ENCODE results near the gene C9orf78. TPM values are rescaled to one million over a fixed set of nuclear protein-coding genes. Genes with fewer than 3 reads are reported as not detected.
"Not testable (repeated sequence)": the region's sequence is repeated elsewhere in the genome, so short reads cannot be mapped to it uniquely, and the experiment has no call there.

The C9orf78 gene
- total RNA-seq, 1 donor from 2014 or later, result 37.7 TPM

DNA sequence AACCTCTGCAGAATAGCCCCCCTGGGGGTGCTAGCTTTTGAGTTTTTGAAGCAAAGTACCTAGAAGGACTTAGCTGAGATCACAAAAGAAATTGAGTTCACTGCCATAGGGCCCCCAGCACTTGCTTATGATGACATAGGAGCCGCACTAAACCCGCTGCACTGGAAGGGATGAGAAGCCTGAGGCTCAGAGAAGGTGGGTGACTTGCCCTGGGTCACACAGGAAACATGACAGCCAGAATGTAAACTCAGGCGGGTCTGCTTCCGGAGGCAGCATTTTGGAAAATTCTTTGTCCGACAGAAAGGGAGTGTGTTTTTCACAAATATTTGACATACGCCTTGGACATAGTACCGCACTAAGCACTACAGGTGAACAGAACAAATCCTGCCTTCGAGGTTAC lies 40.5 kb downstream of the C9orf78 start:
- Mint-ChIP-seq H3K4me1 (ENCODE audit: low read depth) (peaks cover 3% of the 10 kb centered on the region), H3K36me3 (ENCODE audit: low read depth) (no peaks in the 10 kb centered on the region), H3K27ac (ENCODE audit: unreplicated experiment) (no peak overlapping the region), H3K4me3 (ENCODE audit: unreplicated experiment) (no peak overlapping the region), H3K27me3 (ENCODE audit: low read depth) (peaks cover 28% of the 10 kb centered on the region), H3K9me3 (ENCODE audit: low read depth) (no peaks in the 10 kb centered on the region)
- DNase-seq (ENCODE audit: low spot score), result no peak
- TF ChIP-seq, protein P1, sequence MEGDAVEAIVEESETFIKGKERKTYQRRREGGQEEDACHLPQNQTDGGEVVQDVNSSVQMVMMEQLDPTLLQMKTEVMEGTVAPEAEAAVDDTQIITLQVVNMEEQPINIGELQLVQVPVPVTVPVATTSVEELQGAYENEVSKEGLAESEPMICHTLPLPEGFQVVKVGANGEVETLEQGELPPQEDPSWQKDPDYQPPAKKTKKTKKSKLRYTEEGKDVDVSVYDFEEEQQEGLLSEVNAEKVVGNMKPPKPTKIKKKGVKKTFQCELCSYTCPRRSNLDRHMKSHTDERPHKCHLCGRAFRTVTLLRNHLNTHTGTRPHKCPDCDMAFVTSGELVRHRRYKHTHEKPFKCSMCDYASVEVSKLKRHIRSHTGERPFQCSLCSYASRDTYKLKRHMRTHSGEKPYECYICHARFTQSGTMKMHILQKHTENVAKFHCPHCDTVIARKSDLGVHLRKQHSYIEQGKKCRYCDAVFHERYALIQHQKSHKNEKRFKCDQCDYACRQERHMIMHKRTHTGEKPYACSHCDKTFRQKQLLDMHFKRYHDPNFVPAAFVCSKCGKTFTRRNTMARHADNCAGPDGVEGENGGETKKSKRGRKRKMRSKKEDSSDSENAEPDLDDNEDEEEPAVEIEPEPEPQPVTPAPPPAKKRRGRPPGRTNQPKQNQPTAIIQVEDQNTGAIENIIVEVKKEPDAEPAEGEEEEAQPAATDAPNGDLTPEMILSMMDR (IDR thresholded peaks at IDR 0.05), result no peak

DNA sequence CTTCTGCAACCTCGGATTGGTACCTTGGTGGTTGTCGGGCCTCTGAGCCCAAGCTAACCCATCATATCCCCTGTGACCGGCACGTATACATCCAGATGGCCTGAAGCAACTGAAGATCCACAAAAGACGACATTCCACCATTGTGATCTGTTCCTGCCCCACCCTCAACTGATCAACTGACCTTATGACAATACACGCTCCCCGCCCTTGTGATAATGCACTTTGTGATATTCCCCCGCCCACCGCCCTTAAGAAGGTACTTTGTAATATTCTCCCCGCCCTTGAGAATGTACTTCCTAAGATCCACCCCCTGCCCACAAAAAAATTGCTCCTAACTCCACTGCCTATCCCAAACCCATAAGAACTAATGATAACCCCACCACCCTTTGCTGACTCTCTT lies 48.6 kb downstream of the C9orf78 start:
- H3K4me1 Mint-ChIP-seq (ENCODE audit: low read depth), result peaks cover 7% of the 10 kb centered on the region
- H3K4me3 Mint-ChIP-seq (ENCODE audit: unreplicated experiment), result no peak overlapping the region
- peaks cover 20% of the 10 kb centered on the region for H3K27me3 Mint-ChIP-seq (ENCODE audit: low read depth)
- no peak for DNase-seq (ENCODE audit: low spot score)
- H3K27ac Mint-ChIP-seq (ENCODE audit: unreplicated experiment), result no peak overlapping the region
- TF ChIP-seq, protein P1 (IDR thresholded peaks at IDR 0.05), result no peak
- no peaks in the 10 kb centered on the region for H3K9me3 Mint-ChIP-seq (ENCODE audit: low read depth)
- H3K36me3 Mint-ChIP-seq (ENCODE audit: low read depth), result no peaks in the 10 kb centered on the region

DNA sequence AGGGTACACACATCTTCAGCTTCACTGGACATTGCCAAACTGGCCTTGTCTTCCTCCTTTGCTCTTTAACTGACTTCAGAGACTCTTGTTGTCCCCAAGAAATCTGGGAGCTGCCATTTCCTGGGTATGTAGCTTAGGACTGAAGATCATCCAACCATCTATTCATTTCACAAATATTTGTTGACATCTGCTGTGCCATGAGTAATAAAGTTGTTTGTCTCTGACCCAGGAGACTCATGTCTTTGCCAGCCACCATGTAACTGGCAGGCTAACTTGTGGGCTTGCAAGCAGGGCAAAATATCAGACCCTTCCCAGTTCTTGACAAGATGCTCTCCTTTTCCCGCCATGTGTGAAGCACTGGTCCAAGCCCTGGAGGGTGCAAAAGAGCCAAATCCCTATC lies 49.2 kb downstream of the C9orf78 start:
- Mint-ChIP-seq H3K36me3 (ENCODE audit: low read depth) (no peaks in the 10 kb centered on the region), H3K9me3 (ENCODE audit: low read depth) (no peaks in the 10 kb centered on the region), H3K27me3 (ENCODE audit: low read depth) (peaks cover 20% of the 10 kb centered on the region), H3K4me3 (ENCODE audit: unreplicated experiment) (no peak overlapping the region), H3K27ac (ENCODE audit: unreplicated experiment) (no peak overlapping the region), H3K4me1 (ENCODE audit: low read depth) (peaks cover 7% of the 10 kb centered on the region)
- TF ChIP-seq, protein P1 (IDR thresholded peaks at IDR 0.05), result no peak
- no peak for DNase-seq (ENCODE audit: low spot score)

DNA sequence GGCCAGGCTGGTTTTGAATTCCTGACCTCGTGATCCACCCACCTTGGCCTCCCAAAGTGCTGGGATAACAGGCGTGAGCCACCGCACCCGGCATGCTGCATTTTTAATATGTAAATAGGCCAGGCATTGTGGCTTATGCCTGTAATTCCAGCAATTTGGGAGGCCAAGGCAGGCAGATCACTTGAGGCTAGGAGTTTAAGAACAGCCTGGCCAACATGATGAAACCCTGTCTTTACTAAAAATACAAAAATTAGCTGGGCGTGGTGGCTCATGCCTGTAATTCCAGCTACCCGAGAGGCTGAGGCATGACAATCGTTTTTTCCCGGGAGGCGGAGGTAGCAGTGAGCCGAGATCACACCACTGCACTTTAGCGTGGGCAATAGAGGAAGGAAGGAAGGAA lies 50.1 kb downstream of the C9orf78 start:
- H3K36me3 Mint-ChIP-seq (ENCODE audit: low read depth); H3K27ac Mint-ChIP-seq (ENCODE audit: unreplicated experiment); H3K9me3 Mint-ChIP-seq (ENCODE audit: low read depth); DNase-seq (ENCODE audit: low spot score); H3K4me3 Mint-ChIP-seq (ENCODE audit: unreplicated experiment); H3K4me1 Mint-ChIP-seq (ENCODE audit: low read depth): not testable (repeated sequence)
- H3K27me3 Mint-ChIP-seq (ENCODE audit: low read depth), result peaks cover 15% of the 10 kb centered on the region

DNA sequence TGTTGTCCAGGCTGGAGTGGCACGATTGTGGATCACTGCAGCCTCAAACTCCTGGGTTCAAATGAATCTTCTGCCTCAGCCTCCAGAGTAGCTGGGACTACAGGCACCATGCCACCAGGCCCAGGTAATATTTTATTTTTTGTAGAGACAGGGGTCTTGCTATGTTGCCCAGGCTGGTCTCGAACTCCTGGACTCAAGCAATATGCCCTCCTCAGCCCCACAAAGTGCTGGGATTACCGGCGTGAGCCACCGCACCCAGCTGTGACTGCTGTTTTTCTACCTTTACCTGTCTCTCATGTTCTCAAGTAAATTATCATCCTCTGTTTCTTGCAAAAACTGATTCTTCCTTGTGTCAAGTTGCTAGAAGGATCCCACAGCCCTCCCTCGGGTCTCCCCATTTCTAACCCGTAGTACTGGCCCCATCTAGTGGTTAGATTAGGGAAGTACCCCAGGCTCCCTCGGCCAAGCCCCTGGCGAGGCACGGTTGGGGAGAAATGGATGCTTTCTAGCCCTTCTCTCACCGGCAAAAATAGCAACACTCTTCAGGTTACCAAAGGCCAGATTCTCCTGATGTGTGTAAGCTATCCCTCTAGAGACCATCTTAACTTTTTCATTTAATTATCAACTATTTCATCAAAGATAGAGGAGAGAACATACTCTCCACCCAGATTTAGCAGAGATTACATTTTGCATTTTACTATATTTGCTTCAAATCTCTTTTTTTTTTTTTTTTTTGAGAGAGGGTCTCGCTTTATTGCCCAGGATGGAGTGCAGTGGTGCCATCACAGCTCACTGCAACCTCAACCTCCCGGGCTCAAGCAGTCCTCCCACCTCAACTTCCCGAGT lies 51.3 kb downstream of the C9orf78 start:
- Mint-ChIP-seq H3K9me3 (ENCODE audit: low read depth) (no peaks in the 10 kb centered on the region), H3K4me3 (ENCODE audit: unreplicated experiment) (no peak overlapping the region), H3K4me1 (ENCODE audit: low read depth) (peaks cover 4% of the 10 kb centered on the region), H3K27ac (ENCODE audit: unreplicated experiment) (no peak overlapping the region), H3K36me3 (ENCODE audit: low read depth) (no peaks in the 10 kb centered on the region), H3K27me3 (ENCODE audit: low read depth) (peaks cover 18% of the 10 kb centered on the region)
- DNase-seq (ENCODE audit: low spot score), result no peak
- TF ChIP-seq, protein P1 (IDR thresholded peaks at IDR 0.05), result peak; percentile 95

DNA sequence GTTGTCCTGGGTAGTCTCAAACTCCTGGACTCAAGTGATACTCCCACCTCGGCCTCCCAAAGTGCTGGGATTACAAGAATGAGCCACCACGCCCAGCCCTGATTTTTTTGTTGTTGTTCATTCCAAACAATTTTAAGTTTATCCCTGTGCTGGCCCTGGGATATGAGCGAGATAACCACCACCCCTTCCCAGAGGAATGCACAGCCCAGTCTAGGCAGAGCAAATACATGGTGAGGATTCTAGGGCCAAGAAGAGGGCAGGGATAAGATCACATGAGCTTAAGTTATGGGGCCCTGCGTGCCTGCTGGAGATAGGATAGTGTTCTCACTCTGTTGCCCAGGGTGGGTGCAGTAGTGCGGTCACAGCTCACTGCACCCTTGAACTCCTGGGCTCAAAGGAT lies 53.1 kb downstream of the C9orf78 start:
- H3K27me3 Mint-ChIP-seq (ENCODE audit: low read depth), result peaks cover 10% of the 10 kb centered on the region
- no peaks in the 10 kb centered on the region for H3K9me3 Mint-ChIP-seq (ENCODE audit: low read depth)
- H3K4me3 Mint-ChIP-seq (ENCODE audit: unreplicated experiment), result no peak overlapping the region
- H3K4me1 Mint-ChIP-seq (ENCODE audit: low read depth), result peaks cover 12% of the 10 kb centered on the region
- no peak for DNase-seq (ENCODE audit: low spot score)
- H3K36me3 Mint-ChIP-seq (ENCODE audit: low read depth), result no peaks in the 10 kb centered on the region
- H3K27ac Mint-ChIP-seq (ENCODE audit: unreplicated experiment), result no peak overlapping the region
- TF ChIP-seq, protein P1 (IDR thresholded peaks at IDR 0.05), result no peak

Data from chondrocyte (in vitro differentiated cells).